ENCODE results near the gene ZNF506.

DNA sequence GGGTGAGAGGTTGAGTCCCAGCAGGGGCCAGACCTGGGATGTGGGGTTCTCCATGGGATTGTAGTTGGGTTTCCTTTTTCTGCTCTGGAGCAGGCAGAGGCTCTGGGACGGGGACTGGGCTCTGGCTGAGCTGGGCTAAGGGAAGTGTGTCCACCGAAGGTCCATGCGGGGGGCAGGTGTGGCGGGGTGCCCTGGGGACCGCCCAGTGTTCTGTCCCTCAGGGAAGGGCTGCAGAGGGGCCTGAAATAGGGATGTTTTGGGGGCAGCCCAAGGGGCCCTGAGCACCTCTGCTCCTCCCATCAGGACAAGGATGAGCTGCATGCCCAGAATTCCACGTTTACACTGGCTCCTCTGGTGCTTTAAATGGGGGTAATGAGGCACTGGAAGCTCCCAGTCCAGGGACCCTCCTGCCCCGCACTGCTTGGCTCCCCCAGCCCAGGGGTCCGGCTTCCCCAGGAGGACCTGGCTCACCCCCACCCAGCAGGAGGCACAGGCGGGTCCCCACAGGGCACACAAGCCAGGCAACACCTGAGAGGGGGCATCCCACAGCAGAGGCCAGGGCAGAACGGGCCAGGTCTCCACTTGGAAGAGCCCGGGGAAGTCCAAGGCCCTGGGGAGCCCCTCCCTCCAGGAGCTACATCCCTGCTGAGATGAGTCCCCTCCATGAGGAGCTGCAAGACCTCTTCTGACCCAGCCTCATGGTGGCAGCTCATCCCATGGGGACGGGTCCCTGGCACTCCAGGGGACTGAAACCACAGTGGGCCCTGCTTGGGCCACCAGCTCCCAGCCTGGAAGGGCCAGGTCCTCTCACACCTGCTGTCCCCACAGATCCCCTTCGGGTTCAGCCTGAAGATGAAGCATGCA, 74.0 kb downstream of the ZNF506 start:
- TF ChIP-seq CTCF (IDR thresholded peaks at IDR 0.05) (no peak), POLR2A (IDR thresholded peaks at IDR 0.05) (no peak)
